Thoracic aorta (tissue), 2 donors: ENCODE results near the gene KCND2. TPM values are rescaled to one million over a fixed set of nuclear protein-coding genes. Genes with fewer than 3 reads are reported as not detected.

Experiments
- ATAC-seq: fragments of 150-250 bp; one replicate; pipeline ENCODE4 v1.8.0; 2017; ENCODE audit warnings: low read depth; ENCODE audit not compliant: insufficient number of reproducible peaks, low FRiP score
- DNase-seq: peaks from one replicate; pipeline ENCODE4 v3.0.0-alpha.2; 2020; ENCODE audit warnings: low spot score
- H3K27ac ChIP-seq, 2 donors: fragments of 200-600 bp; sonication (generic); 1 replicate in 1 of 2; 2 replicates in 1 of 2; pipeline ENCODE4 v1.5.1; 2016; ENCODE audit warnings: mild to moderate bottlenecking in 2 of 2, moderate library complexity in 2 of 2
- H3K27me3 ChIP-seq: fragments of 200-600 bp; sonication (generic); replicated peaks from 2 replicates; pipeline ENCODE4 v1.6.0; 2016; ENCODE audit warnings: mild to moderate bottlenecking; ENCODE audit not compliant: insufficient read depth
- H3K36me3 ChIP-seq: fragments of 200-600 bp; sonication (generic); one replicate; pipeline ENCODE4 v1.5.1; 2016
- H3K4me1 ChIP-seq, 2 donors: fragments of 200-600 bp; sonication (generic); 1 replicate in 1 of 2; 2 replicates in 1 of 2; pipeline versions ENCODE4 v1.5.1 to v1.6.0; 2016; ENCODE audit warnings: low read depth in 2 of 2, mild to moderate bottlenecking in 1 of 2; ENCODE audit not compliant: control insufficient read depth in 1 of 2
- H3K4me3 ChIP-seq: fragments of 200-600 bp; sonication (generic); 2 replicates; pipeline ENCODE4 v1.5.1; 2016; ENCODE audit warnings: mild to moderate bottlenecking
- H3K9me3 ChIP-seq: fragments of 200-600 bp; sonication (generic); 2 replicates; pipeline ENCODE4 v1.5.1; 2016
- total RNA-seq, 2 donors: library from RNA; depleted of rRNA; stranded (reverse); fragments of >200 nt; gene quantifications; one replicate each; pipeline versions ENCODE4 v1.1.0 to v1.2.3, GENCODE V29; 2016
- TF ChIP-seq, protein P1 (sequence below): fragments of 200-600 bp; sonication (generic); IDR thresholded peaks from one replicate; pipeline ENCODE4 v1.5.1; 2019; ENCODE audit warnings: antibody characterized with exemption

KCND2 gene
- total RNA-seq, 2 donors from 2014 or later = 0.14 to 0.99 TPM

- no peak overlapping the region for H3K4me3 ChIP-seq
- H3K27ac ChIP-seq = no peak overlapping the region
- H3K27me3 ChIP-seq = no peaks in the 10 kb centered on the region
- H3K4me1 ChIP-seq = no peaks in the 10 kb centered on the region
- H3K9me3 ChIP-seq = no peaks in the 10 kb centered on the region
- TF ChIP-seq, protein P1, sequence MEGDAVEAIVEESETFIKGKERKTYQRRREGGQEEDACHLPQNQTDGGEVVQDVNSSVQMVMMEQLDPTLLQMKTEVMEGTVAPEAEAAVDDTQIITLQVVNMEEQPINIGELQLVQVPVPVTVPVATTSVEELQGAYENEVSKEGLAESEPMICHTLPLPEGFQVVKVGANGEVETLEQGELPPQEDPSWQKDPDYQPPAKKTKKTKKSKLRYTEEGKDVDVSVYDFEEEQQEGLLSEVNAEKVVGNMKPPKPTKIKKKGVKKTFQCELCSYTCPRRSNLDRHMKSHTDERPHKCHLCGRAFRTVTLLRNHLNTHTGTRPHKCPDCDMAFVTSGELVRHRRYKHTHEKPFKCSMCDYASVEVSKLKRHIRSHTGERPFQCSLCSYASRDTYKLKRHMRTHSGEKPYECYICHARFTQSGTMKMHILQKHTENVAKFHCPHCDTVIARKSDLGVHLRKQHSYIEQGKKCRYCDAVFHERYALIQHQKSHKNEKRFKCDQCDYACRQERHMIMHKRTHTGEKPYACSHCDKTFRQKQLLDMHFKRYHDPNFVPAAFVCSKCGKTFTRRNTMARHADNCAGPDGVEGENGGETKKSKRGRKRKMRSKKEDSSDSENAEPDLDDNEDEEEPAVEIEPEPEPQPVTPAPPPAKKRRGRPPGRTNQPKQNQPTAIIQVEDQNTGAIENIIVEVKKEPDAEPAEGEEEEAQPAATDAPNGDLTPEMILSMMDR = no peak
- no peak for ATAC-seq
- no peaks in the 10 kb centered on the region for H3K36me3 ChIP-seq
- no peak for DNase-seq
Observed at GRCh38 chr7:120395526-120396019, 122.6 kb downstream of the KCND2 start.

DNA sequence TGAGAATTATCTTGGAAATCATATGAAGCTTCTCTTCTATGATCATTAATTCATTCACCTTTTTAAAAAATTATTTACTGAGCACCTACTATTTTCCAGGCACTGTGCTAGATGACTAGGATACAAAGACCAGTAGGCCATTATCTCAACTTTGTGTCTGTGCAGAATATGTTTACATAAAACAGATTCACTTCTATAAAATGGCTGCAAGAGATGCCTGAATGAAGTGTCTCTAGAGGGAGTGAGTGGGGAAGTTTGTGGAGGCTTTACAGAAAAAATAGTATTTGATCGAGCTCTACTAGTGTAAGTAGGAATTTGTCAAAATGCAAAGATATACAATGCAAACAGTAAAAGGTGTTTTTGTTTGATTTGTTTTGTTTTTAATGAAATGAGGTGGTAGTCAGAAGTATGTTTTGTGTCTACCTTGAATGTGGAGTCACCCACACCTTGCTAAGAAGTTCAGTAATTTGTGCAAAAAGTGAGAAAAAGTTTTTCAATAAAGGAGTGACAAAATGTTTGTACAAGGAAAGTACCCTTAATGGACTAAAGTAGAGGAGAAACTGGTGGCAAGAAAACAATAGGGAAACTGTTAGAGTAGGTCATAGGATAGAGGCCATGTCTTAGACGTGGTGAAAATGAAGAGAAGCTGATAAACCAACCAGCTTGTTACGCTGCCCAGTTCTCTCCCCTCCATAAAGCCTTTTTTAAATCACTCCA is 125.5 kb downstream of the KCND2 start:
- no peak for DNase-seq
- peaks cover 0 to 8% of the 10 kb centered on the region in 2 donors for H3K4me1 ChIP-seq
- H3K27me3 ChIP-seq = no peaks in the 10 kb centered on the region
- TF ChIP-seq, protein P1 = no peak
- H3K36me3 ChIP-seq = no peaks in the 10 kb centered on the region
- H3K4me3 ChIP-seq = no peak overlapping the region
- H3K27ac ChIP-seq = no peak overlapping the region
- no peaks in the 10 kb centered on the region for H3K9me3 ChIP-seq
- ATAC-seq = no peak

GRCh38 chr7:120400806-120401455 is 128.0 kb downstream of the KCND2 start:
- no peak overlapping the region for H3K4me3 ChIP-seq
- ATAC-seq (no peak), DNase-seq (no peak)
- no peak overlapping the region for H3K27ac ChIP-seq
- no peaks in the 10 kb centered on the region for H3K27me3 ChIP-seq
- H3K36me3 ChIP-seq = no peaks in the 10 kb centered on the region
- H3K4me1 ChIP-seq = peaks cover 0 to 8% of the 10 kb centered on the region in 2 donors
- H3K9me3 ChIP-seq = no peaks in the 10 kb centered on the region
- TF ChIP-seq, protein P1 = no peak

GRCh38 chr7:120402079-120402767 is 129.2 kb downstream of the KCND2 start:
- Histone ChIP-seq H3K27me3 (no peaks in the 10 kb centered on the region), H3K4me1 (peaks cover 0 to 8% of the 10 kb centered on the region in 2 donors), H3K4me3 (peak overlapping the region; percentile 12), H3K36me3 (no peaks in the 10 kb centered on the region), H3K9me3 (no peaks in the 10 kb centered on the region), H3K27ac (no peak overlapping the region)
- ATAC-seq (no peak), DNase-seq (no peak)
- TF ChIP-seq, protein P1 = no peak

- Histone ChIP-seq H3K4me1 (peaks cover 0 to 8% of the 10 kb centered on the region in 2 donors), H3K9me3 (no peaks in the 10 kb centered on the region), H3K36me3 (no peaks in the 10 kb centered on the region), H3K27me3 (no peaks in the 10 kb centered on the region), H3K4me3 (no peak overlapping the region), H3K27ac (no peak overlapping the region)
- DNase-seq = no peak
- TF ChIP-seq, protein P1 = no peak
- no peak for ATAC-seq
Observed at GRCh38 chr7:120402801-120403200, 129.8 kb downstream of the KCND2 start.
